HepG2 (cell line): ENCODE results near the gene RAB23.

Source experiments
- LCORL ChIP-seq, 2 experiments: fragments of 450-650 bp in 1 of 2; sonication (generic) in 1 of 2; formaldehyde crosslinking in 1 of 2; IDR thresholded peaks; 2 replicates each; pipeline versions ENCODE4 v1.5.0 to v1.6.1; 2017 to 2020; ENCODE audit warnings: antibody characterized with exemption in 1 of 2, missing genetic modification reagents in 1 of 2
- POLR2A ChIP-seq, 2 experiments: IDR thresholded peaks; 2 replicates each; pipeline ENCODE4 v1.6.1; 2011; ENCODE audit warnings: low read depth in 2 of 2, low read length in 2 of 2, mild to moderate bottlenecking in 1 of 2, moderate library complexity in 1 of 2; ENCODE audit not compliant: insufficient read depth in 1 of 2
- PRDM15 ChIP-seq: sonication (generic); formaldehyde crosslinking; IDR thresholded peaks from 2 replicates; pipeline ENCODE4 v1.4.0; 2020; ENCODE audit warnings: missing genetic modification reagents
- ZNF143 ChIP-seq: sonication (generic); formaldehyde crosslinking; IDR thresholded peaks from 2 replicates; pipeline ENCODE4 v1.4.0; 2020; ENCODE audit warnings: missing genetic modification reagents

- TF ChIP-seq POLR2A (IDR thresholded peaks at IDR 0.05; ENCODE audit: insufficient read depth in 1 of 2, low read depth in 2 of 2, low read length in 2 of 2) = no peak
- no peak for TF ChIP-seq LCORL (IDR thresholded peaks at IDR 0.05)
- TF ChIP-seq LCORL (CRISPR knock-in tag; IDR thresholded peaks at IDR 0.05) = no peak
- TF ChIP-seq ZNF143 (CRISPR knock-in tag) = no peak
- TF ChIP-seq PRDM15 = no peak
These were observed 13.1 kb downstream of the RAB23 start for GRCh38 chr6:57209030-57209429.
